Lower lobe of right lung (tissue), 2 donors: ENCODE measurements around the gene RAMP1. TPM values are rescaled to one million over a fixed set of nuclear protein-coding genes. Genes with fewer than 3 reads are reported as not detected.

Experiments
- ATAC-seq, 2 donors: fragments of 200-7000 bp; cut with Tn5 transposase; one replicate each; pipeline ENCODE4 v1.9.1; 2020 to 2022; ENCODE audit warnings: mild to moderate bottlenecking in 2 of 2, moderate library complexity in 2 of 2
- DNase-seq: peaks from one replicate; pipeline ENCODE4 v3.0.0-alpha.2; 2020
- H3K27ac ChIP-seq: fragments of 200-600 bp; one replicate; pipeline ENCODE4 v1.8.0; 2022
- H3K27me3 ChIP-seq: fragments of 200-600 bp; one replicate; pipeline ENCODE4 v1.8.0; 2022; ENCODE audit warnings: low read depth
- H3K36me3 ChIP-seq: fragments of 200-600 bp; one replicate; pipeline ENCODE4 v1.8.0; 2022; ENCODE audit warnings: mild to moderate bottlenecking
- H3K4me1 ChIP-seq: fragments of 200-600 bp; one replicate; pipeline ENCODE4 v1.8.0; 2022
- H3K4me3 ChIP-seq: fragments of 200-600 bp; one replicate; pipeline ENCODE4 v1.8.0; 2022; ENCODE audit warnings: mild to moderate bottlenecking
- H3K9me3 ChIP-seq: fragments of 200-600 bp; one replicate; pipeline ENCODE4 v1.8.0; 2022
- CTCF ChIP-seq: fragments of 200-600 bp; IDR thresholded peaks from one replicate; pipeline ENCODE4 v1.8.0; 2022; ENCODE audit warnings: antibody characterized with exemption, mild to moderate bottlenecking
- intact Hi-C: fragments of 100-400 bp; cut with DNase I; formaldehyde crosslinking; loops from one replicate; pipeline ENCODE4 v1.11.0; 2022
- total RNA-seq: library from RNA; stranded (reverse); fragmentation: NEBNext Ultra II Directional; extraction: Animal tissue kit (Norgen Biotek cat#: 25700); gene quantifications from one replicate; pipeline ENCODE4 v1.2.1, GENCODE V29; 2021
- donor health status: DM: no; HTN: yes; CAD: no; lungs with severe emphysema.

The RAMP1 gene
- total RNA-seq, 1 donor from 2014 or later = 5.1 TPM

DNA sequence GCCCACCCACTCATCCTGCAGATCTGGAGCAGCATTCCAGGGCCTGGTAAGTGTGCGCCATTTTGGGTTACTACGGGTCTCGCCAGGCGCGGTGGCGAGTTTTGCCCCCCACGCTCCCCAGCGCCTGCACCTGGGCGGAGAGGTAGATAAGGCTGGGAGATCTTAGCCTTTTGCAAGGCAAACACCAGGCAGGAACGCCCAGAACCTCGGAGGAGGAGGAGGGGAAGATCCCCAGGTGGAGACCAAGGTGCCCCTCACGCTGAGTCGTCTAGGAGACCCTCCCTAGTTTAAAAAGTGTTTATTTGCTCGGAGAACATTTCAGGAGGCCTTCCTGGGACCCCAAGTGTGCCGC lies 365 bp upstream of the RAMP1 start:
- no peak for TF ChIP-seq CTCF
- Histone ChIP-seq H3K36me3 (no peaks in the 10 kb centered on the region), H3K27ac (no peak overlapping the region), H3K27me3 (peaks cover 29% of the 10 kb centered on the region), H3K4me3 (no peak overlapping the region), H3K4me1 (peaks cover 17% of the 10 kb centered on the region), H3K9me3 (no peaks in the 10 kb centered on the region)
- DNase-seq (no peak), ATAC-seq (no peak)
- intact Hi-C loops = no loop called here

- intact Hi-C loops = no loop called here
- peak overlapping the region; percentile 50 for H3K4me3 ChIP-seq
- H3K36me3 ChIP-seq = no peaks in the 10 kb centered on the region
- TF ChIP-seq CTCF = no peak
- no peak for ATAC-seq
- peaks cover 17% of the 10 kb centered on the region for H3K4me1 ChIP-seq
- H3K9me3 ChIP-seq = no peaks in the 10 kb centered on the region
- H3K27me3 ChIP-seq = peaks cover 29% of the 10 kb centered on the region
- no peak for DNase-seq
- no peak overlapping the region for H3K27ac ChIP-seq
These were observed 981 bp downstream of the RAMP1 start for GRCh38 chr2:237860273-237860935.

- DNase-seq (no peak), ATAC-seq (no peak)
- H3K27ac ChIP-seq = no peak overlapping the region
These were observed 2.6 kb downstream of the RAMP1 start for GRCh38 chr2:237861875-237862527.

GRCh38 chr2:237862528-237862895 lies 3.1 kb downstream of the RAMP1 start:
- TF ChIP-seq CTCF = no peak
- peaks cover 17% of the 10 kb centered on the region for H3K4me1 ChIP-seq
- ATAC-seq (no peak), DNase-seq (no peak)
- H3K27me3 ChIP-seq = peaks cover 29% of the 10 kb centered on the region
- intact Hi-C loops = no loop called here
- no peaks in the 10 kb centered on the region for H3K36me3 ChIP-seq
- no peak overlapping the region for H3K27ac ChIP-seq
- no peaks in the 10 kb centered on the region for H3K9me3 ChIP-seq
- no peak overlapping the region for H3K4me3 ChIP-seq

More at GRCh38 chr2:237861875-237862527, 2.6 kb downstream of the RAMP1 start:
- H3K4me1 ChIP-seq = peaks cover 17% of the 10 kb centered on the region
- no peak overlapping the region for H3K4me3 ChIP-seq
- no peaks in the 10 kb centered on the region for H3K9me3 ChIP-seq
- H3K36me3 ChIP-seq = no peaks in the 10 kb centered on the region
- peaks cover 29% of the 10 kb centered on the region for H3K27me3 ChIP-seq
- no peak for TF ChIP-seq CTCF
- intact Hi-C loops = no loop called here

DNA sequence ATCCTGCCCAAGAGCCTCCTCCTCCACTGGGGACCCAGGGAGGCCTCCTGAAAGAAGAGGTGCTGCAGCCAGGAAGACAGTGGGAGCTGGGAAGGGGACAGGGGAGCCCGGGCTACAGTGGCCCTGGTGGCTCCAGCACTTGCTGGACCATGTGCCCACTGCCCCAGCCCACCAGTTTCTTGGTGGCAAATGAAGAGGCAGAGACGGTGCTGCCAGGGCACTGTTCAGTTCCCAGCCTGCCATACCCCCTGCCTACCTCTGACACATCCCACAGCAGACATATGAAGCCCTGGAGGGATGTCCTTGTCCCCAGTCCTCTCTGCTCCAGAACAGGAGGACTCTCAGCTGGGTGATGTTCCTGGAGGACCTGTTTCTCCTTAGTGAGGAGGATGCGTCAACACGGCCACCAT lies 3.7 kb downstream of the RAMP1 start:
- Histone ChIP-seq H3K36me3 (no peaks in the 10 kb centered on the region), H3K27ac (no peak overlapping the region), H3K4me1 (peaks cover 17% of the 10 kb centered on the region), H3K4me3 (no peak overlapping the region), H3K27me3 (peaks cover 29% of the 10 kb centered on the region), H3K9me3 (no peaks in the 10 kb centered on the region)
- intact Hi-C loops = no loop called here
- ATAC-seq (no peak), DNase-seq (no peak)
- no peak for TF ChIP-seq CTCF
